Measurements from ENCODE around the gene SNRK.

- TF ChIP-seq ZNF639 (tag by site-specific recombination; IDR thresholded peaks at IDR 0.05) (no peak), SP7 (tag by site-specific recombination; IDR thresholded peaks at IDR 0.05) (no peak), ZBTB48 (tag by site-specific recombination; IDR thresholded peaks at IDR 0.05) (no peak), SETDB1 (IDR thresholded peaks at IDR 0.05; ENCODE audit: insufficient read length, low read length) (no peak), ATF2 (tag by site-specific recombination; IDR thresholded peaks at IDR 0.05; ENCODE audit: low read depth) (no peak)
These were observed 5.3 kb upstream of the SNRK start for GRCh38 chr3:43281020-43281419.

All from HEK293 (cell line).